HepG2 (cell line): Measurements from ENCODE around the gene SHTN1. TPM values are rescaled to one million over a fixed set of nuclear protein-coding genes. Genes with fewer than 3 reads are reported as not detected.

Experiments used
- ATAC-seq: fragments of 200-7000 bp; cut with Tn5 transposase; 3 replicates; pipeline ENCODE4 v1.9.1; 2020; ENCODE audit warnings: mild to moderate bottlenecking, moderate library complexity
- BruUV-seq: library from RNA; stranded (reverse); fragments of 400-500 nt; replicated peaks from 2 replicates; lab custom pipeline; 2021; lab: Mats Ljungman, UMichigan
- CTCF ChIA-PET: fragments of 300-600 bp; formaldehyde crosslinking; extraction: SDS; loops from one replicate; lab custom pipeline; 2021; ENCODE audit warnings: low total read pairs, inconsistent platforms, low intra/inter-chr PET ratio; lab: Yijun Ruan, JAX
- POLR2A ChIA-PET: fragments of 350-600 bp; sonication (Branson Sonifier 250); formaldehyde crosslinking; loops from one replicate; lab custom pipeline; 2020; ENCODE audit warnings: antibody characterized with exemption, inconsistent platforms; lab: Yijun Ruan, JAX
- DNase-seq: peaks from one replicate; pipeline ENCODE4 v3.0.0-alpha.2; 2015; ENCODE audit warnings: low spot score
- FAIRE-seq: peaks from 3 replicates; lab custom pipeline; 2011; peaks lifted over from hg19 to GRCh38; lab: Jason Lieb, UNC
- H2AFZ ChIP-seq: one replicate; pipeline ENCODE4 v1.6.1; 2011; ENCODE audit warnings: low read length, inconsistent platforms
- H3K27ac ChIP-seq: fragments of 300-600 bp; 3 replicates; pipeline ENCODE4 v1.8.0; 2011; ENCODE audit warnings: mixed run types, mild to moderate bottlenecking, mixed read lengths, low read length, inconsistent platforms; ENCODE audit not compliant: insufficient read depth; ENCODE audit errors: extremely low read length
- H3K27me3 ChIP-seq, 2 experiments: fragments of 200-600 bp in 1 of 2; 2 replicates in 1 of 2; 3 replicates in 1 of 2; pipeline versions ENCODE4 v1.6.0 to v1.8.0; 2011; ENCODE audit warnings: low read length in 2 of 2, mild to moderate bottlenecking in 2 of 2, moderate library complexity in 2 of 2, inconsistent platforms in 1 of 2; ENCODE audit not compliant: insufficient read depth in 2 of 2, control insufficient read depth in 1 of 2
- H3K36me3 ChIP-seq, 2 experiments: fragments of 200-600 bp in 1 of 2; replicated peaks in 1 of 2; 2 replicates in 1 of 2; 3 replicates in 1 of 2; pipeline versions ENCODE4 v1.5.1 to v1.8.0; 2011; ENCODE audit warnings: low read length in 2 of 2, inconsistent platforms in 1 of 2; ENCODE audit not compliant: insufficient read depth in 2 of 2, control insufficient read depth in 1 of 2
- H3K4me1 ChIP-seq: 2 replicates; pipeline ENCODE4 v1.5.1; 2012; ENCODE audit warnings: low read length, inconsistent platforms; ENCODE audit not compliant: insufficient read depth
- H3K4me2 ChIP-seq: 2 replicates; pipeline ENCODE4 v1.6.0; 2011; ENCODE audit warnings: low read depth, low read length, inconsistent platforms
- H3K4me3 ChIP-seq, 3 experiments: fragments of 200-600 bp in 1 of 3; sonication (generic), shearing (Covaris generic) in 1 of 3; replicated peaks in 1 of 3; 2 replicates each; pipeline ENCODE4 v1.5.1; 2011 to 2016; ENCODE audit warnings: low read length in 3 of 3, inconsistent platforms in 2 of 3, low read depth in 2 of 3, mild to moderate bottlenecking in 2 of 3, control low read depth in 1 of 3, mixed read lengths in 1 of 3; ENCODE audit not compliant: insufficient read depth in 1 of 3
- H3K79me2 ChIP-seq: one replicate; pipeline ENCODE4 v1.6.1; 2011; ENCODE audit warnings: low read length, inconsistent platforms; ENCODE audit not compliant: insufficient read depth
- H3K9ac ChIP-seq: 2 replicates; pipeline ENCODE4 v1.6.0; 2011; ENCODE audit warnings: mild to moderate bottlenecking, low read depth, low read length, inconsistent platforms; ENCODE audit not compliant: insufficient read depth
- H3K9me3 ChIP-seq: 2 replicates; pipeline ENCODE4 v1.5.1; 2012; ENCODE audit warnings: mild to moderate bottlenecking, low read length
- H4K20me1 ChIP-seq: 2 replicates; pipeline ENCODE4 v1.6.0; 2011; ENCODE audit warnings: inconsistent platforms, mild to moderate bottlenecking, low read length, moderate library complexity; ENCODE audit not compliant: insufficient read depth
- FOXO1 ChIP-seq: sonication (generic); formaldehyde crosslinking; IDR thresholded peaks from 2 replicates; pipeline ENCODE4 v1.4.0; 2020; ENCODE audit warnings: missing genetic modification reagents
- GLI4 ChIP-seq: sonication (generic); formaldehyde crosslinking; IDR thresholded peaks from 2 replicates; pipeline ENCODE4 v1.5.1; 2020; ENCODE audit warnings: missing genetic modification reagents, mild to moderate bottlenecking, moderate library complexity, borderline replicate concordance
- MYNN ChIP-seq: sonication (generic); formaldehyde crosslinking; IDR thresholded peaks from 2 replicates; pipeline ENCODE4 v1.4.0; 2020; ENCODE audit warnings: mild to moderate bottlenecking, low read depth, missing genetic modification reagents
- SOX13 ChIP-seq, 3 experiments: fragments of 450-650 bp in 1 of 3; sonication (generic) in 1 of 3; formaldehyde crosslinking in 1 of 3; IDR thresholded peaks in 2 of 3; conservative IDR thresholded peaks in 1 of 3; 2 replicates each; pipeline versions ENCODE4 v1.5.0 to v1.6.1; 2016 to 2020; ENCODE audit warnings: antibody characterized with exemption in 1 of 3, mild to moderate bottlenecking in 1 of 3, missing compliant biosample characterization in 1 of 3, missing genetic modification reagents in 1 of 3, moderate library complexity in 1 of 3
- SOX6 ChIP-seq, 2 experiments: fragments of 450-650 bp in 1 of 2; sonication (generic) in 1 of 2; formaldehyde crosslinking in 1 of 2; IDR thresholded peaks; 2 replicates each; pipeline versions ENCODE4 v1.4.0 to v1.6.1; 2017 to 2020; ENCODE audit warnings: antibody characterized with exemption in 1 of 2, mild to moderate bottlenecking in 1 of 2, missing genetic modification reagents in 1 of 2
- ZNF558 ChIP-seq: sonication (generic); formaldehyde crosslinking; IDR thresholded peaks from 2 replicates; pipeline ENCODE4 v1.9.0; 2022; ENCODE audit warnings: mild to moderate bottlenecking, missing genetic modification reagents, borderline replicate concordance
- WGBS: methylation state at CpG from one replicate; pipeline ENCODE4 v1.1.6; 2017; ENCODE audit warnings: low lambda C conversion rate; 5-methylcytosine and 5-hydroxymethylcytosine counted together
- in situ Hi-C: cut with HindIII; loops from 2 replicates; pipeline ENCODE4 v1.10.0; 2017; ENCODE audit warnings: low pct_unique_long_range_greater_than_20kb; ENCODE audit not compliant: extremely low pct_ligation_motif_present
- intact Hi-C: fragments of 100-400 bp; cut with micrococcal nuclease; formaldehyde crosslinking; loops from one replicate; pipeline ENCODE4 v1.10.0; 2022; ENCODE audit not compliant: unreplicated experiment
- polyA plus RNA-seq, 8 experiments: library from polyadenylated mRNA; depleted of rRNA in 3 of 8; stranded (reverse) in 7 of 8; unstranded in 1 of 8; fragments of >200 nt; fragmentation: Illumina TruSeq in 4 of 8; extraction: Trizol in 4 of 8; gene quantifications; 2 replicates each; pipeline versions ENCODE4 v1.2.1 to v1.2.3, GENCODE V29; 2011 to 2016; ENCODE audit warnings: low read depth in 4 of 8, missing spikeins in 1 of 8, mixed read lengths in 1 of 8; ENCODE audit not compliant: insufficient read depth in 1 of 8
- total RNA-seq, 5 experiments: library from RNA; depleted of rRNA; stranded (reverse); fragments of >200 nt; fragmentation: Illumina TruSeq; extraction: Trizol; gene quantifications; 2 replicates each; pipeline ENCODE4 v1.2.3, GENCODE V29; 2016; ENCODE audit warnings: low read depth in 1 of 5
- TF ChIP-seq, protein P1 (sequence below): sonication (generic); formaldehyde crosslinking; IDR thresholded peaks from 2 replicates; pipeline ENCODE4 v1.4.0; 2020; ENCODE audit warnings: missing genetic modification reagents
- TF ChIP-seq, protein P2 (sequence below): sonication (generic); formaldehyde crosslinking; IDR thresholded peaks from 2 replicates; pipeline ENCODE4 v1.5.0; 2020; ENCODE audit warnings: mild to moderate bottlenecking, missing genetic modification reagents
- TF ChIP-seq, protein P3 (sequence below): sonication (generic); formaldehyde crosslinking; conservative IDR thresholded peaks from 2 replicates; pipeline ENCODE4 v1.4.0; 2020; ENCODE audit warnings: missing genetic modification reagents
- TF ChIP-seq, protein P4 (sequence below): sonication (generic); formaldehyde crosslinking; IDR thresholded peaks from 2 replicates; pipeline ENCODE4 v1.9.0; 2021; ENCODE audit warnings: missing genetic modification reagents, mild to moderate bottlenecking, borderline replicate concordance

SHTN1 gene
- total and polyA plus RNA-seq, 2 of the 13 experiments (the other 11 are each of a cell fraction or from before 2014, with no cell fraction given) = 11.3 to 15.6 TPM

DNA sequence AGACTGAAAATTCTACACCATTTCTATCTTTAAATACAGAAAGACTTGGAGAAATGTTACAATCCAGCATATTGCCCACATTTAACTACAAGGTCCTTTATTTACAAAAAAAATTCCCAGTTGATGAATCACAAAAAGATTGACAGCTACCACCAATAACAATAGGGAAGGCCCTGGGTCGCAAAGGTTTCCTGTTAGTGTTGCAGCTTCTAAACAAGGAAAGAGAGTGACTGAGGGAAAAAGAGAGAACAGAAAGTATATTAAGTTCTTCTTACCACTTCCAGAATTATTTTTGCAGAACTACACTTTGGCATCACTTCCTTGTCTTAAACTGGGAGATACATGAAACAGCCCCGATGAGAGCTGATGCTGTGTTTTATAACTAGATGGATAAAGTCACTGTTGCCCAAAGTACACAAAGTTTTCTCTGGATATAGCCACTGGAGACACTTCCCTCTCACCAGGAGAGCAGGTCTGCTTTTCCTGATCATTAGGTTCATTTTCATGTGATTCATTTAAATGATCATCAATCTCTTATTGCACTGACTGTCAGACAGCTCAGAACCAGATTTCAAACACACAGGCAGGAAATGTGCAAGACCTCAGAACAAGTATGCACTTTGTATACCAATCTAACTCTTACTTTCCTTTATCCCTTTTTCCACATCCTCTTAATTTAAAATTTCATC is 57.0 kb downstream of the SHTN1 start:
- Histone ChIP-seq H3K36me3 (peaks cover 3 to 25% of the 10 kb centered on the region in 2 experiments; a peak in 4 of 5 replicates), H4K20me1 (no peaks in the 10 kb centered on the region), H3K27me3 (no peaks in the 10 kb centered on the region), H3K4me1 (peaks cover 18% of the 10 kb centered on the region), H3K9ac (no peak overlapping the region), H2AFZ (no peak overlapping the region), H3K27ac (no peak overlapping the region), H3K9me3 (no peaks in the 10 kb centered on the region), H3K4me2 (no peak overlapping the region), H3K79me2 (no peaks in the 10 kb centered on the region), H3K4me3 (no peak overlapping the region)
- ATAC-seq = peak; percentile 54; the same call in 2 of the 3 replicates
- CTCF ChIA-PET = no interaction called here
- in situ Hi-C loops (no loop called here), intact Hi-C loops (loop anchor here (5.0 kb wide), 1 partner anchor 54 kb away; no protein-coding TSS in a partner anchor)
- DNase-seq = peak; percentile 54
- no TSS peak for BruUV-seq
- WGBS = 82% methylated on average over 2 of the region's 2 CpGs
- POLR2A ChIA-PET = interaction anchor here (1.7 kb wide), 1 partner anchor 56 kb away, joined by 5 read pairs; the partner anchor contains the start of gene SHTN1
- no peak for FAIRE-seq
- TF ChIP-seq SOX6 (IDR thresholded peaks at IDR 0.05) = no peak
- peak; percentile 27; the same call in 1 of the 2 replicates for TF ChIP-seq SOX6 (CRISPR knock-in tag; IDR thresholded peaks at IDR 0.05)
- no peak for TF ChIP-seq GLI4 (CRISPR knock-in tag)
- no peak for TF ChIP-seq SOX13 (IDR thresholded peaks at IDR 0.05)
- TF ChIP-seq SOX13 (CRISPR knock-in tag; conservative IDR thresholded peaks at IDR 0.05 in 1 of 2, IDR thresholded peaks at IDR 0.05 in 1 of 2) = peak in 1 of 2 experiments; percentile 39; a peak in 1 of 4 replicates
- no peak for TF ChIP-seq ZNF558 (CRISPR knock-in tag)
- TF ChIP-seq, protein P1, sequence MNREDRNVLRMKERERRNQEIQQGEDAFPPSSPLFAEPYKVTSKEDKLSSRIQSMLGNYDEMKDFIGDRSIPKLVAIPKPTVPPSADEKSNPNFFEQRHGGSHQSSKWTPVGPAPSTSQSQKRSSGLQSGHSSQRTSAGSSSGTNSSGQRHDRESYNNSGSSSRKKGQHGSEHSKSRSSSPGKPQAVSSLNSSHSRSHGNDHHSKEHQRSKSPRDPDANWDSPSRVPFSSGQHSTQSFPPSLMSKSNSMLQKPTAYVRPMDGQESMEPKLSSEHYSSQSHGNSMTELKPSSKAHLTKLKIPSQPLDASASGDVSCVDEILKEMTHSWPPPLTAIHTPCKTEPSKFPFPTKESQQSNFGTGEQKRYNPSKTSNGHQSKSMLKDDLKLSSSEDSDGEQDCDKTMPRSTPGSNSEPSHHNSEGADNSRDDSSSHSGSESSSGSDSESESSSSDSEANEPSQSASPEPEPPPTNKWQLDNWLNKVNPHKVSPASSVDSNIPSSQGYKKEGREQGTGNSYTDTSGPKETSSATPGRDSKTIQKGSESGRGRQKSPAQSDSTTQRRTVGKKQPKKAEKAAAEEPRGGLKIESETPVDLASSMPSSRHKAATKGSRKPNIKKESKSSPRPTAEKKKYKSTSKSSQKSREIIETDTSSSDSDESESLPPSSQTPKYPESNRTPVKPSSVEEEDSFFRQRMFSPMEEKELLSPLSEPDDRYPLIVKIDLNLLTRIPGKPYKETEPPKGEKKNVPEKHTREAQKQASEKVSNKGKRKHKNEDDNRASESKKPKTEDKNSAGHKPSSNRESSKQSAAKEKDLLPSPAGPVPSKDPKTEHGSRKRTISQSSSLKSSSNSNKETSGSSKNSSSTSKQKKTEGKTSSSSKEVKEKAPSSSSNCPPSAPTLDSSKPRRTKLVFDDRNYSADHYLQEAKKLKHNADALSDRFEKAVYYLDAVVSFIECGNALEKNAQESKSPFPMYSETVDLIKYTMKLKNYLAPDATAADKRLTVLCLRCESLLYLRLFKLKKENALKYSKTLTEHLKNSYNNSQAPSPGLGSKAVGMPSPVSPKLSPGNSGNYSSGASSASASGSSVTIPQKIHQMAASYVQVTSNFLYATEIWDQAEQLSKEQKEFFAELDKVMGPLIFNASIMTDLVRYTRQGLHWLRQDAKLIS (CRISPR knock-in tag) = no peak
- TF ChIP-seq FOXO1 = no peak
- TF ChIP-seq, protein P2, sequence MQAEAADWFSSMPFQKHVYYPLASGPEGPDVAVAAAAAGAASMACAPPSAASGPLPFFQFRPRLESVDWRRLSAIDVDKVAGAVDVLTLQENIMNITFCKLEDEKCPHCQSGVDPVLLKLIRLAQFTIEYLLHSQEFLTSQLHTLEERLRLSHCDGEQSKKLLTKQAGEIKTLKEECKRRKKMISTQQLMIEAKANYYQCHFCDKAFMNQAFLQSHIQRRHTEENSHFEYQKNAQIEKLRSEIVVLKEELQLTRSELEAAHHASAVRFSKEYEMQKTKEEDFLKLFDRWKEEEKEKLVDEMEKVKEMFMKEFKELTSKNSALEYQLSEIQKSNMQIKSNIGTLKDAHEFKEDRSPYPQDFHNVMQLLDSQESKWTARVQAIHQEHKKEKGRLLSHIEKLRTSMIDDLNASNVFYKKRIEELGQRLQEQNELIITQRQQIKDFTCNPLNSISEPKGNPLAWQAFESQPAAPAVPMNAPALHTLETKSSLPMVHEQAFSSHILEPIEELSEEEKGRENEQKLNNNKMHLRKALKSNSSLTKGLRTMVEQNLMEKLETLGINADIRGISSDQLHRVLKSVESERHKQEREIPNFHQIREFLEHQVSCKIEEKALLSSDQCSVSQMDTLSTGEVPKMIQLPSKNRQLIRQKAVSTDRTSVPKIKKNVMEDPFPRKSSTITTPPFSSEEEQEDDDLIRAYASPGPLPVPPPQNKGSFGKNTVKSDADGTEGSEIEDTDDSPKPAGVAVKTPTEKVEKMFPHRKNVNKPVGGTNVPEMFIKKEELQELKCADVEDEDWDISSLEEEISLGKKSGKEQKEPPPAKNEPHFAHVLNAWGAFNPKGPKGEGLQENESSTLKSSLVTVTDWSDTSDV (CRISPR knock-in tag) = no peak
- TF ChIP-seq MYNN (CRISPR knock-in tag) = no peak
- TF ChIP-seq, protein P3, sequence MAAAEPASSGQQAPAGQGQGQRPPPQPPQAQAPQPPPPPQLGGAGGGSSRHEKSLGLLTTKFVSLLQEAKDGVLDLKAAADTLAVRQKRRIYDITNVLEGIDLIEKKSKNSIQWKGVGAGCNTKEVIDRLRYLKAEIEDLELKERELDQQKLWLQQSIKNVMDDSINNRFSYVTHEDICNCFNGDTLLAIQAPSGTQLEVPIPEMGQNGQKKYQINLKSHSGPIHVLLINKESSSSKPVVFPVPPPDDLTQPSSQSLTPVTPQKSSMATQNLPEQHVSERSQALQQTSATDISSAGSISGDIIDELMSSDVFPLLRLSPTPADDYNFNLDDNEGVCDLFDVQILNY = no peak
- TF ChIP-seq, protein P4, sequence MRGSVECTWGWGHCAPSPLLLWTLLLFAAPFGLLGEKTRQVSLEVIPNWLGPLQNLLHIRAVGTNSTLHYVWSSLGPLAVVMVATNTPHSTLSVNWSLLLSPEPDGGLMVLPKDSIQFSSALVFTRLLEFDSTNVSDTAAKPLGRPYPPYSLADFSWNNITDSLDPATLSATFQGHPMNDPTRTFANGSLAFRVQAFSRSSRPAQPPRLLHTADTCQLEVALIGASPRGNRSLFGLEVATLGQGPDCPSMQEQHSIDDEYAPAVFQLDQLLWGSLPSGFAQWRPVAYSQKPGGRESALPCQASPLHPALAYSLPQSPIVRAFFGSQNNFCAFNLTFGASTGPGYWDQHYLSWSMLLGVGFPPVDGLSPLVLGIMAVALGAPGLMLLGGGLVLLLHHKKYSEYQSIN = no peak
